NCI-H1436 (cell line): Measurements from ENCODE around the gene STARD13.

ENCODE experiments used
- DNase-seq: peaks from one replicate; lab custom pipeline; 2025; lab: John Stamatoyannopoulos, UW

STARD13 gene

GRCh38 chr13:33090755-33091414, 194.7 kb downstream of the STARD13 start:
- no peak for DNase-seq

GRCh38 chr13:33089311-33089710, 196.2 kb downstream of the STARD13 start:
- DNase-seq = no peak

GRCh38 chr13:33087790-33088189, 197.8 kb downstream of the STARD13 start:
- no peak for DNase-seq

GRCh38 chr13:33087091-33087490, 198.5 kb downstream of the STARD13 start:
- no peak for DNase-seq

- no peak for DNase-seq
Observed at GRCh38 chr13:33083054-33083453, 202.5 kb downstream of the STARD13 start.

- no peak for DNase-seq
Observed at GRCh38 chr13:33081666-33082065, 203.9 kb downstream of the STARD13 start.

GRCh38 chr13:33080972-33081590, 204.5 kb downstream of the STARD13 start:
- peak; percentile 5 for DNase-seq

GRCh38 chr13:33079960-33080359, 205.6 kb downstream of the STARD13 start:
- DNase-seq = no peak

GRCh38 chr13:33078263-33078662, 207.3 kb downstream of the STARD13 start:
- no peak for DNase-seq

- DNase-seq = peak; percentile 2
Observed at GRCh38 chr13:33076001-33076992, 209.3 kb downstream of the STARD13 start.

- no peak for DNase-seq
Observed at GRCh38 chr13:33073338-33073737, 212.2 kb downstream of the STARD13 start.

GRCh38 chr13:33072759-33073158, 212.8 kb downstream of the STARD13 start:
- no peak for DNase-seq

GRCh38 chr13:33072282-33072681, 213.3 kb downstream of the STARD13 start:
- no peak for DNase-seq

GRCh38 chr13:33070713-33071112, 214.8 kb downstream of the STARD13 start:
- DNase-seq = no peak

GRCh38 chr13:33069365-33069764, 216.2 kb downstream of the STARD13 start:
- DNase-seq = no peak

- DNase-seq = no peak
Observed at GRCh38 chr13:33066329-33066728, 219.2 kb downstream of the STARD13 start.

- DNase-seq = no peak
Observed at GRCh38 chr13:33060815-33061214, 224.7 kb downstream of the STARD13 start.

- no peak for DNase-seq
Observed at GRCh38 chr13:33058776-33059327, 226.7 kb downstream of the STARD13 start.

- no peak for DNase-seq
Observed at GRCh38 chr13:33057019-33057780, 228.4 kb downstream of the STARD13 start.

GRCh38 chr13:33053397-33054066, 232.0 kb downstream of the STARD13 start:
- DNase-seq = no peak
